Limb (tissue), 2 donors: Measurements from ENCODE around the gene ANXA10.
"Not testable (repeated sequence)": the region's sequence is repeated elsewhere in the genome, so short reads cannot be mapped to it uniquely, and the experiment has no call there.

ENCODE experiments used
- DNase-seq, 2 donors: peaks; one replicate each; pipeline ENCODE4 v3.0.0-alpha.2; 2016; ENCODE audit errors: extremely low spot score in 2 of 2

The ANXA10 gene

GRCh38 chr4:168092176-168092712 lies at the start of gene ANXA10:
Gene ANXA10, plus strand, starts transcription at chr4:168092537. Its CDS starts 164 bp downstream, at chr4:168092701.
- no peak for DNase-seq

- no peak for DNase-seq
Observed at GRCh38 chr4:168045354-168045753, 47.0 kb upstream of the ANXA10 start.

GRCh38 chr4:168050002-168050401 lies 42.3 kb upstream of the ANXA10 start:
- no peak for DNase-seq

- no peak for DNase-seq
Observed at GRCh38 chr4:168051526-168051925, 40.8 kb upstream of the ANXA10 start.

- DNase-seq = no peak
Observed at GRCh38 chr4:168057412-168057811, 34.9 kb upstream of the ANXA10 start.

GRCh38 chr4:168059251-168059650 lies 33.1 kb upstream of the ANXA10 start:
- DNase-seq = no peak

GRCh38 chr4:168063031-168063430 lies 29.3 kb upstream of the ANXA10 start:
- DNase-seq = no peak

GRCh38 chr4:168070903-168071302 lies 21.4 kb upstream of the ANXA10 start:
- no peak for DNase-seq

- DNase-seq = no peak
Observed at GRCh38 chr4:168071304-168071703, 21.0 kb upstream of the ANXA10 start.

- DNase-seq = no peak
Observed at GRCh38 chr4:168074861-168075260, 17.5 kb upstream of the ANXA10 start.

- DNase-seq = peak; percentile 65 to 79
Observed at GRCh38 chr4:168076989-168077725, 15.2 kb upstream of the ANXA10 start.

GRCh38 chr4:168077726-168078239 lies 14.6 kb upstream of the ANXA10 start:
- no peak for DNase-seq

- DNase-seq = no peak
Observed at GRCh38 chr4:168082379-168082778, 10.0 kb upstream of the ANXA10 start.

GRCh38 chr4:168095776-168096406 lies 3.6 kb downstream of the ANXA10 start:
- DNase-seq = no peak

- no peak for DNase-seq
Observed at GRCh38 chr4:168096407-168096784, 4.1 kb downstream of the ANXA10 start.

- DNase-seq = no peak
Observed at GRCh38 chr4:168097161-168097560, 4.8 kb downstream of the ANXA10 start.

GRCh38 chr4:168098248-168098717 lies 5.9 kb downstream of the ANXA10 start:
- DNase-seq = no peak

- DNase-seq = no peak
Observed at GRCh38 chr4:168099195-168099594, 6.9 kb downstream of the ANXA10 start.

GRCh38 chr4:168101026-168101425 lies 8.7 kb downstream of the ANXA10 start:
- DNase-seq = no peak

GRCh38 chr4:168102403-168102802 lies 10.1 kb downstream of the ANXA10 start:
- DNase-seq = no peak

- DNase-seq = no peak
Observed at GRCh38 chr4:168109527-168109926, 17.2 kb downstream of the ANXA10 start.

- DNase-seq = not testable (repeated sequence)
Observed at GRCh38 chr4:168113059-168113458, 20.7 kb downstream of the ANXA10 start.
